Neuron (in vitro differentiated cells): ENCODE measurements around the gene SF3B5.
"Not testable (repeated sequence)": the region's sequence is repeated elsewhere in the genome, so short reads cannot be mapped to it uniquely, and the experiment has no call there.

ENCODE experiments used
- H2AFZ ChIP-seq: one replicate; pipeline ENCODE4 v1.6.1; 2013; ENCODE audit warnings: low read depth, mild to moderate bottlenecking, inconsistent platforms, low read length, moderate library complexity
- H3K27me3 ChIP-seq: one replicate; pipeline ENCODE4 v1.6.1; 2013; ENCODE audit warnings: low read length; ENCODE audit not compliant: insufficient read depth
- H3K36me3 ChIP-seq: one replicate; pipeline ENCODE4 v1.6.1; 2013; ENCODE audit warnings: low read length; ENCODE audit not compliant: insufficient read depth
- H3K4me1 ChIP-seq: one replicate; pipeline ENCODE4 v1.6.1; 2013; ENCODE audit warnings: low read length; ENCODE audit not compliant: insufficient read depth
- H3K4me3 ChIP-seq: 2 replicates; pipeline ENCODE4 v1.5.1; 2013; ENCODE audit warnings: mild to moderate bottlenecking, low read length, moderate library complexity
- H3K9me3 ChIP-seq: one replicate; pipeline ENCODE4 v1.6.1; 2013; ENCODE audit warnings: low read length

The SF3B5 gene

GRCh38 chr6:144047688-144048087, 47.7 kb downstream of the SF3B5 start:
- peaks cover 2% of the 10 kb centered on the region for H3K9me3 ChIP-seq
- H3K4me3 ChIP-seq, result no peak overlapping the region
- H2AFZ ChIP-seq, result no peak overlapping the region
- no peaks in the 10 kb centered on the region for H3K36me3 ChIP-seq
- no peaks in the 10 kb centered on the region for H3K27me3 ChIP-seq
- H3K4me1 ChIP-seq, result no peaks in the 10 kb centered on the region

- not testable (repeated sequence) for H2AFZ ChIP-seq, H3K9me3 ChIP-seq, H3K4me1 ChIP-seq, H3K36me3 ChIP-seq, H3K4me3 ChIP-seq, H3K27me3 ChIP-seq
These were observed 48.7 kb downstream of the SF3B5 start for GRCh38 chr6:144046672-144047071.

DNA sequence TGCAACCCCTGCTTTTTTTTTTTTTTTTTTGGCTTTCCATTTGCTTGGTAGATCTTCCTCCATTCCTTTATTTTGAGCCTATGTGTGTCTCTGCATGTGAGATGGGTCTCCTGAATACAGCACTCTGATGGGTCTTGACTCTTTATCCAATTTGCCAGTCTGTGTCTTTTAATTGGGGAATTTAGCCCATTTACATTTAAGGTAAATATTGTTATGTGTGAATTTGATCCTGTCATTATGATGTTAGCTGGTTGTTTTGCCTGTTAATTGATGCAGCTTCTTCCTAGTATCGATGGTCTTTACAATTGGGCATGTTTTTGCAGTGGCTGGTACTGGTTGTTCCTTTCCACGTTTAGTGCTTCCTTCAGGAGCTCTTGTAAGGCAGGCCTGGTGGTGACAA, 50.4 kb downstream of the SF3B5 start:
- not testable (repeated sequence) for H3K36me3 ChIP-seq, H3K9me3 ChIP-seq, H3K4me1 ChIP-seq, H3K27me3 ChIP-seq, H3K4me3 ChIP-seq, H2AFZ ChIP-seq
